A673 (cell line): ENCODE measurements around the gene AAR2. TPM values are rescaled to one million over a fixed set of nuclear protein-coding genes. Genes with fewer than 3 reads are reported as not detected.

Source experiments
- Bru-seq: library from RNA; stranded (reverse); fragments of 400-500 nt; gene quantifications from one replicate; lab custom pipeline; 2021; lab: Mats Ljungman, UMichigan
- BruChase-seq, 2 experiments: library from RNA; stranded (reverse); fragments of 400-500 nt; gene quantifications; one replicate each; lab custom pipeline; 2021; lab: Mats Ljungman, UMichigan
- BruUV-seq: library from RNA; stranded (reverse); fragments of 400-500 nt; replicated peaks from 2 replicates; lab custom pipeline; 2021; lab: Mats Ljungman, UMichigan
- CTCF ChIA-PET: fragments of 300-600 bp; sonication (Branson Sonifier 250); formaldehyde crosslinking; loops from one replicate; lab custom pipeline; 2022; ENCODE audit warnings: antibody characterized with exemption; lab: Charles Lee
- POLR2A ChIA-PET: fragments of 300-600 bp; sonication (Branson Sonifier 250); formaldehyde crosslinking; loops from one replicate; lab custom pipeline; 2022; ENCODE audit warnings: antibody characterized with exemption; ENCODE audit not compliant: low non-redundant PET; lab: Charles Lee
- DNase-seq: peaks from one replicate; pipeline ENCODE4 v3.0.0-alpha.2; 2015; ENCODE audit warnings: low spot score
- H3K27ac ChIP-seq: fragments of 200-600 bp; sonication (generic); 2 replicates; pipeline ENCODE4 v1.5.1; 2016; ENCODE audit warnings: mixed run types, low read depth, mild to moderate bottlenecking, mixed read lengths, antibody characterized with exemption, low read length; ENCODE audit not compliant: poor library complexity, severe bottlenecking
- H3K27me3 ChIP-seq: fragments of 200-600 bp; sonication (generic); replicated peaks from 2 replicates; pipeline ENCODE4 v1.6.1; 2017; ENCODE audit warnings: mixed run types, low read depth, mild to moderate bottlenecking, mixed read lengths, antibody characterized with exemption, low read length; ENCODE audit not compliant: insufficient read depth, poor library complexity
- H3K36me3 ChIP-seq: fragments of 200-600 bp; sonication (generic); 2 replicates; pipeline ENCODE4 v1.6.1; 2016; ENCODE audit warnings: mixed run types, mild to moderate bottlenecking, mixed read lengths, antibody characterized with exemption, low read length; ENCODE audit not compliant: insufficient read depth, poor library complexity, severe bottlenecking
- H3K4me1 ChIP-seq: fragments of 200-600 bp; sonication (generic); 2 replicates; pipeline ENCODE4 v1.6.1; 2017; ENCODE audit warnings: mixed run types, mild to moderate bottlenecking, mixed read lengths, antibody characterized with exemption, low read length; ENCODE audit not compliant: insufficient read depth, poor library complexity, severe bottlenecking
- H3K4me3 ChIP-seq: fragments of 200-600 bp; sonication (generic); 2 replicates; pipeline ENCODE4 v1.5.1; 2016; ENCODE audit warnings: low read depth, mixed run types, mild to moderate bottlenecking, mixed read lengths, low read length; ENCODE audit not compliant: poor library complexity, severe bottlenecking
- H3K9me3 ChIP-seq: fragments of 200-600 bp; sonication (generic); 2 replicates; pipeline ENCODE4 v1.6.1; 2016; ENCODE audit warnings: mixed run types, low read depth, mild to moderate bottlenecking, mixed read lengths, antibody characterized with exemption, low read length; ENCODE audit not compliant: poor library complexity, severe bottlenecking
- CTCF ChIP-seq: fragments of 300-800, 200-600 bp; sonication (generic); conservative IDR thresholded peaks from 2 replicates; pipeline ENCODE4 v1.5.1; 2017; ENCODE audit warnings: low read depth, mild to moderate bottlenecking, antibody characterized with exemption, low read length, moderate library complexity, mixed read lengths
- EZH2 ChIP-seq: fragments of 200-600 bp; sonication (generic); IDR thresholded peaks from 2 replicates; pipeline ENCODE4 v1.6.1; 2017; ENCODE audit warnings: borderline replicate concordance, low read depth, mild to moderate bottlenecking, mixed read lengths, antibody characterized with exemption, low read length; ENCODE audit not compliant: poor library complexity, severe bottlenecking
- intact Hi-C: fragments of 100-400 bp; cut with micrococcal nuclease; formaldehyde crosslinking; loops from one replicate; pipeline ENCODE4 v1.10.0; 2022; ENCODE audit not compliant: unreplicated experiment
- long read RNA-seq: library from polyadenylated mRNA; stranded (forward); transcript quantifications from one replicate; pipeline ENCODE4 v2.0.0, GENCODE V29; 2022
- total RNA-seq: library from RNA; stranded (reverse); gene quantifications from 2 replicates; pipeline ENCODE4 v1.2.3, GENCODE V29; 2021

Gene AAR2
- total RNA-seq (32.3 and 33.6 TPM in 2 replicates), Bru-seq, nascent RNA (percentile 76 among the genes with signal in this experiment), BruChase-seq, experiment 1, labeled RNA remaining after a 2-hour chase (percentile 70 among the genes with signal in this experiment), BruChase-seq, experiment 2, labeled RNA remaining after a 6-hour chase (percentile 66 among the genes with signal in this experiment)
- long read RNA-seq, transcript AAR2-201 (4 exons, 2,430 nt), result major isoform, 110 of 155 reads
- long read RNA-seq, transcript AAR2-202 (4 exons, 2,689 nt), result minor isoform, 10 of 155 reads
- long read RNA-seq, partial matches to known transcripts, result 19 of 155 reads
- long read RNA-seq, other reads (novel, unspliced or antisense), result 16 of 155 reads

- Histone ChIP-seq H3K27me3 (no peaks in the 10 kb centered on the region), H3K9me3 (no peaks in the 10 kb centered on the region), H3K4me3 (peak within 1 kb of the TSS; percentile 77), H3K36me3 (peaks cover 14% of the 10 kb centered on the region), H3K4me1 (peaks cover 4% of the 10 kb centered on the region), H3K27ac (peak within 1 kb of the TSS; percentile 77)
- TF ChIP-seq CTCF (no peak), EZH2 (no peak)
- BruUV-seq, result no TSS peak
- DNase-seq, result peak; percentile 88
- ChIA-PET CTCF (no interaction called here), POLR2A (interaction anchor here (0.6 kb wide), 1 partner anchor 23 kb away, joined by 4 read pairs; no protein-coding TSS in a partner anchor)
- intact Hi-C loops, result no loop called here
Measured at GRCh38 chr20:36235892-36236785, at the start of gene AAR2. AAR2 (plus strand) TSS chr20:36236478; CDS start chr20:36239869, 3,391 bp downstream.

GRCh38 chr20:36193977-36194712 lies 42.1 kb upstream of the AAR2 start:
- TF ChIP-seq EZH2, result no peak
- TF ChIP-seq CTCF, result no peak
- Histone ChIP-seq H3K4me3 (no peak overlapping the region), H3K36me3 (no peaks in the 10 kb centered on the region), H3K9me3 (no peaks in the 10 kb centered on the region), H3K4me1 (no peaks in the 10 kb centered on the region), H3K27me3 (no peaks in the 10 kb centered on the region), H3K27ac (no peak overlapping the region)
- ChIA-PET CTCF (interaction anchor here (1.3 kb wide), 1 partner anchor 8 kb away, joined by 3 read pairs; no protein-coding TSS in a partner anchor), POLR2A (no interaction called here)
- no TSS peak for BruUV-seq
- intact Hi-C loops, result no loop called here
- DNase-seq, result no peak

GRCh38 chr20:36196676-36197075 lies 39.6 kb upstream of the AAR2 start:
- Histone ChIP-seq H3K27ac (no peak overlapping the region), H3K27me3 (no peaks in the 10 kb centered on the region), H3K9me3 (no peaks in the 10 kb centered on the region), H3K4me3 (no peak overlapping the region), H3K4me1 (no peaks in the 10 kb centered on the region), H3K36me3 (no peaks in the 10 kb centered on the region)
- CTCF ChIA-PET, result no interaction called here
- TF ChIP-seq EZH2, result no peak
- TF ChIP-seq CTCF, result no peak
- POLR2A ChIA-PET, result no interaction called here
- intact Hi-C loops, result no loop called here
- no TSS peak for BruUV-seq
- DNase-seq, result no peak
